HTR-8/SVneo (cell line): ENCODE results near the gene SLFN14.
"Not testable (repeated sequence)": the region's sequence is repeated elsewhere in the genome, so short reads cannot be mapped to it uniquely, and the experiment has no call there.

Experiments used
- DNase-seq: peaks from one replicate; pipeline ENCODE4 v3.0.0; 2011; ENCODE audit warnings: low spot score, mixed read lengths; ENCODE audit not compliant: insufficient read length
- FAIRE-seq: peaks from 2 replicates; lab custom pipeline; 2011; peaks lifted over from hg19 to GRCh38; lab: Jason Lieb, UNC

SLFN14 gene

GRCh38 chr17:35563181-35563580 lies 2.6 kb upstream of the SLFN14 start:
- DNase-seq, FAIRE-seq: not testable (repeated sequence)

DNA sequence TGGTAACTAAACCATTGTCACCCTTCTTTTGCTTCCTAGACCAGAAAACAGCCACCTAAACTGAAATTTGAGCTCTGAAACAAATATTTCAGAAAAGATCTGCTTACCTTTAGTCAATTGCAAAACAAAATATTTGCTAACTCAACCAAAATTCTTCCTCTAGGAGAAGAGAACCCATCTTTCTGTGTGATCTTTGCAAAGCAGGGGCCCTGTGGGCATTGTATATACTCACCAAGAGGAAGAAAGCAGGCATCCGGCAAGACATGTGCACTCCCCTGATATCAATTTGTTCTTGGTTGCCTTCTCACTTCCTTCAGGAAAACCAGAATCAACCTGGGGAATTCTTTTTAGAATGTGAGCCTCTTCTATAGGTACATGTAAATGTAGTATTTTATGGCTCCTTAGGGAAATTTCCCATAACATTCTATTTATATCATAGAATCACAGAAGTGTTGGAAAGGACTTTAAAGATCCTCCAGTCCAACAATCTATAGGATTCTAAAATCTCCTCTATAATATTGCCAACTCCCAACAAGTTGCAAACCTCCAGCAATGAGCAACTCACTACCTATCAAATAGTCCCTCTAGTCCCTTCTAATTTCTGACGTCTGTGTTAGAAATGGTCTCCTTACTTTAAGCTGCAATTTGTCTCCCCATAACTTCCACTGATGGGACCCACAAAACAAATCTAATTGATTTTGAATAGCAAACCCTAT lies 966 bp downstream of the SLFN14 start:
- no peak for FAIRE-seq
- DNase-seq = no peak

GRCh38 chr17:35557353-35557752 lies 3.3 kb downstream of the SLFN14 start:
- DNase-seq = no peak
- no peak for FAIRE-seq

GRCh38 chr17:35555691-35556090 lies 4.9 kb downstream of the SLFN14 start:
- FAIRE-seq (no peak), DNase-seq (no peak)

GRCh38 chr17:35554668-35555067 lies 6.0 kb downstream of the SLFN14 start:
- FAIRE-seq (no peak), DNase-seq (no peak)

- FAIRE-seq (no peak), DNase-seq (no peak)
Measured at GRCh38 chr17:35553310-35553709, 7.3 kb downstream of the SLFN14 start.

GRCh38 chr17:35548978-35549377 lies 11.6 kb downstream of the SLFN14 start:
- no peak for DNase-seq
- no peak for FAIRE-seq

- DNase-seq (no peak), FAIRE-seq (peak; percentile 42)
Measured at GRCh38 chr17:35548208-35548810, 12.3 kb downstream of the SLFN14 start.

DNA sequence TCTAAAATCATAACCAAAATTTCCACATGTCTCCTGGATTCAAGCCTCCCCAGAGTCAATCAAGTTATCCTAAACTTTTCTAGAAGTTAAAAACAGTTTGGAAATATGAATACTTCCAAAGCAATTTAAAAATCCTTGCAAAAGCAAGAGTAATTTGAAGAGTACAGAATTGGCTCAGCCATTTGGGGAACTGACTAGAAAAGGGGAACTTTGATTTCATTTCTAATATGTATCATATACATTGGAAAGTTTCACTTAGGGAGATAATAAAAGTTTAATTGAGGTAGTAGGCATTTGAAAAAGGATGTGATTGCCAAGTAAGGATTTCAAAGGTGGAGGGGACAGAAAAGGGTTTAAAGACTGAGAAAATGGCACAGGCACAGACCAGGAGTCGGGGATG lies 14.1 kb downstream of the SLFN14 start:
- no peak for FAIRE-seq
- no peak for DNase-seq

- FAIRE-seq (no peak), DNase-seq (no peak)
Measured at GRCh38 chr17:35545150-35545549, 15.5 kb downstream of the SLFN14 start.

- FAIRE-seq (no peak), DNase-seq (no peak)
Measured at GRCh38 chr17:35543856-35544255, 16.8 kb downstream of the SLFN14 start.

DNA sequence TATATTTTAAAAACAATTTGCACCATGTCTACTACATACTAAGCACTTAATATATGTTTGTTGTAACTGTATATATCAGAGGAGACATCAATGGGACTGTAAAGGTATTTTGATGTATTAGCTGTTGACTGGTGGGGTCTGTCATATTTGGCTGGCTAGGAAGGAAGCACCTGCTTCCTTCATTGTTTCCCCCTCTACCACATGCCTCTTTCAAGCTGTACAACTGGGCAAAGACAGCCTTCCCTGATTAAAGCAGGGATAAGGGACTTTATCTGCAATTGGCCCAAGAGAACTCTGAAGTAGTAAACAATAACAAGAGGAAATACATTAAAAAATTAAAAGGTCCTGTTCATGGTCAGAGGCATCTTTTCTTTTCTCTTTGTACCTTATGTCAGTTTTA lies 17.6 kb downstream of the SLFN14 start:
- DNase-seq = no peak
- FAIRE-seq = no peak

DNA sequence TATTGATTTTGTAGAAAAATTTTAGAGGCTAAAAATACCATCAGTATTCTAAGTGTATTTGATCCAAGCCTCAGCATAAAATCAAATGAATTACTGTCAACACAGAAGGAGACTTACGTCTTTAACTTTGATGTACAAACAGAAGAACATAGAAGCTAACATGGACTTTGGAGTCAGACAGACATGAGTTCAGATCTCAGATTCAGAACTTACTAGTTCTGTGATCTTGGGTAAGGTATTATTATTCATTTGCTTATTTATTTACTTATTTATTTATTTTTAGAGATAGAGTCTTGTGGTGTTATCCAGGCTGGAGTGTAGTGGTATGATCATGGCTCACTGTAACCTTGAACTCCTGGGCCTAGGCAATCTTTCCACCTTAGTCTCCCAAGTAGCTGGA lies 19.2 kb downstream of the SLFN14 start:
- no peak for FAIRE-seq
- DNase-seq = no peak

GRCh38 chr17:35540589-35541404 lies 19.8 kb downstream of the SLFN14 start:
- FAIRE-seq = no peak
- DNase-seq = peak; percentile 43

- DNase-seq = no peak
- FAIRE-seq = no peak
Measured at GRCh38 chr17:35539659-35540026, 21.0 kb downstream of the SLFN14 start.

DNA sequence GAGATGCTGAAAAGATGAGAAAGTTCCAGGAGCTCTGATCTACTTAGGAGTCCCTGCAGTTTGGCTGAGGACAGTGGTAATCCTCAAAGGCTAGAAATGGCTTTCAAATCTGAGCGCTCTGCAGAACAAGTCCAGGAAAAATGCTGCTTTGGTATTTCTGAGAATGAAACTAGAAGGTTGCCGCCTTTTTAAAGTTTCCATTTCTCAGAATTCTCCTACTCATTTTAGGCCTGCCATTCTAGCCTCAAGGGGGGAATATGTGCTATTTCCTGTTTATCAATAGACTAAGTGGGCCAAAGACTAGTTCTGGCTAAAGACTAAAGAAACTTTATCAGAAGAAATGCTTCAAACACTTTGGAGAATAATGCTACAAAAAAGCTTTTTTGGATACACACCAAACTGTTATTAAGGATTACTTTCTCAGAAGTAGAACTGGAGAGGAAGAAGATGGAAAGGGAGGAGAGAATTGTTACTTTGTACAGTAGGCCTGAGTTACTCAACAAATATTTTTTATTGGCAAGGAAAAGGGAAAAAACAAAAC lies 22.9 kb downstream of the SLFN14 start, which contains the start of gene SLFN12L:
SLFN12L (minus strand) TSS at position 78 of the 541 bp plus-strand sequence. CDS start 15,314 bp downstream, outside the sequence.
- no peak for FAIRE-seq
- no peak for DNase-seq

DNA sequence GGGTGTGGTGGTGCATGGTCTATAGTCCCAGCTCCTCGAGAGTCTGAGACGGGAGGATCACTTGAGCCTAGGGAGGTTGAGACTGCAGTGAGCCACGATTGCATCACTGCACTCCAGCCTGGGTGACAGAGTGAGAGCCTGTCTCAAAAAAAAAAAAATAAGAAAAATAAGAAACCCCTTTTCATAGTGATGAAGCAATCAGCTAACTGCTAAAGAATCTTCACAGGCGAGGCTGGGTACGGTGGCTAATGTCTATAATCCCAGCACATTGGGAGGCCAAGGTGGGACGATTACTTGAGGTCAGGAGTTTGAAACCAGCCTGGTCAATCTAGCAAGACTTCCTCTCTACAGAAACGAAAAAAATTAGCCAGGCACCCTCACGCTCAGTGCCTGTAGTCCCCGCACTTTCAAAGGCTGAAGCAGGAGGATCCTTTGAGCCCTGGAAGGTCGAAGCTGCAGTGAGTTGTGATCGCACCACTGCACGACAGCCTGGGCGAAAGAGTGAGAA lies 23.9 kb downstream of the SLFN14 start:
- DNase-seq (no peak), FAIRE-seq (no peak)

DNA sequence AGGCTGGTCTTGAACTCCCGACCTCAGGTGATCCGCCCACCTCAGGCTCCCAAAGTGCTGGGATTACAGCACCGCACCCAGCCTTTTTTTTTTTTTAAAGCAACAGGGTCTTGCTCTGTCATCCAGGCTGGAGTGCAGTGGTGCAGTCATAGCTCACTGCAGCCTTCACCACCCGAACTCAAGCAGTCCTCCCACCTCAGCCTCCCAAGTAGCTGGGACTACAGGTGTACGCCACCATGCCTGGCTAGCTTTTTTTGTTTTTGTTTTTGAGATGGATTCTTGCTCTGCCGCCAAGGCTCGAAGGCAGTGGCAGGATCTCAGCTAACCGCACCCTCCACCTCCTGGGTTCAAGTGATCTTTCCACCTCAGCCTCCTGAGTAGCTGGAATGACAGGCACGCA lies 25.2 kb downstream of the SLFN14 start:
- DNase-seq, FAIRE-seq: not testable (repeated sequence)

GRCh38 chr17:35534576-35535093 lies 26.0 kb downstream of the SLFN14 start:
- no peak for FAIRE-seq
- DNase-seq = no peak

GRCh38 chr17:35531160-35531559 lies 29.5 kb downstream of the SLFN14 start:
- FAIRE-seq (no peak), DNase-seq (no peak)
